B cell (primary cell): ENCODE results near the gene PLK1. TPM values are rescaled to one million over a fixed set of nuclear protein-coding genes. Genes with fewer than 3 reads are reported as not detected.

Experiments
- ATAC-seq: fragments of 200-7000 bp; cut with Tn5 transposase; one replicate; pipeline ENCODE4 v1.10.0; 2021; ENCODE audit warnings: low read depth, mild to moderate bottlenecking, moderate number of reproducible peaks, moderate library complexity
- CTCF ChIA-PET: fragments of 350-600 bp; sonication (Branson Sonifier 250); formaldehyde crosslinking; loops from one replicate; lab custom pipeline; 2021; ENCODE audit warnings: antibody characterized with exemption, inconsistent platforms; lab: Charles Lee
- POLR2A ChIA-PET: fragments of 350-600 bp; sonication (Branson Sonifier 250); formaldehyde crosslinking; loops from one replicate; lab custom pipeline; 2021; ENCODE audit warnings: antibody characterized with exemption; lab: Charles Lee
- DNase-seq: peaks from one replicate; pipeline ENCODE4 v3.0.0; 2013
- H2AFZ ChIP-seq: 2 replicates; pipeline ENCODE4 v1.6.1; 2012; ENCODE audit warnings: mild to moderate bottlenecking, low read depth, low read length; ENCODE audit not compliant: insufficient read depth, poor library complexity, severe bottlenecking
- H3K27ac ChIP-seq, 2 donors: 1 replicate in 1 of 2; 2 replicates in 1 of 2; pipeline ENCODE4 v1.5.1; 2012 to 2013; ENCODE audit warnings: low read length in 2 of 2, mild to moderate bottlenecking in 2 of 2, moderate library complexity in 1 of 2
- H3K27me3 ChIP-seq, 4 experiments: fragments of 200-600 bp in 1 of 4; sonication (generic) in 1 of 4; replicated peaks in 1 of 4; 1 replicate in 2 of 4; 2 replicates in 2 of 4; pipeline versions ENCODE4 v1.6.1 to v1.7.0; 2013 to 2016; ENCODE audit warnings: low read length in 3 of 4, mild to moderate bottlenecking in 2 of 4, mixed read lengths in 1 of 4, moderate library complexity in 1 of 4; ENCODE audit not compliant: insufficient read depth in 4 of 4, control insufficient read depth in 3 of 4; ENCODE audit errors: control extremely low read depth in 1 of 4
- H3K36me3 ChIP-seq, 2 experiments: replicated peaks in 1 of 2; 1 replicate in 1 of 2; 2 replicates in 1 of 2; pipeline versions ENCODE4 v1.6.1 to v1.7.1; 2013; ENCODE audit warnings: low read length in 1 of 2; ENCODE audit not compliant: insufficient read depth in 2 of 2, control insufficient read depth in 1 of 2; ENCODE audit errors: control extremely low read depth in 1 of 2, extremely low read depth in 1 of 2
- H3K4me1 ChIP-seq, 2 donors: fragments of 200-600 bp in 1 of 2; sonication (generic) in 1 of 2; 1 replicate in 1 of 2; 2 replicates in 1 of 2; pipeline versions ENCODE4 v1.5.1 to v1.6.1; 2013 to 2017; ENCODE audit warnings: low read length in 2 of 2; ENCODE audit not compliant: control insufficient read depth in 2 of 2, insufficient read depth in 2 of 2
- H3K4me2 ChIP-seq: replicated peaks from 2 replicates; pipeline ENCODE3; 2012; ENCODE audit warnings: mild to moderate bottlenecking, low read depth, low read length; ENCODE audit not compliant: poor library complexity, severe bottlenecking
- H3K4me3 ChIP-seq, 5 experiments: fragments of 200-600 bp in 1 of 5; sonication (generic) in 1 of 5; 1 replicate in 3 of 5; 2 replicates in 2 of 5; pipeline versions ENCODE4 v1.5.1 to v1.7.0; 2011 to 2016; ENCODE audit warnings: low read length in 4 of 5, mild to moderate bottlenecking in 4 of 5, low read depth in 2 of 5, control low read depth in 1 of 5, moderate library complexity in 1 of 5; ENCODE audit not compliant: insufficient read depth in 1 of 5; ENCODE audit errors: control extremely low read depth in 1 of 5, extremely low read depth in 1 of 5
- H3K79me2 ChIP-seq: fragments of 200-600 bp; sonication (generic); one replicate; pipeline ENCODE4 v1.6.0; 2016; ENCODE audit warnings: low read length; ENCODE audit not compliant: control insufficient read depth, insufficient read depth
- H3K9ac ChIP-seq: fragments of 200-600 bp; sonication (generic); 2 replicates; pipeline ENCODE4 v1.6.1; 2017; ENCODE audit warnings: mild to moderate bottlenecking, low read length, moderate library complexity
- H3K9me3 ChIP-seq, 3 donors: one replicate each; pipeline versions ENCODE4 v1.6.1 to v1.7.1; 2013; ENCODE audit warnings: low read length in 2 of 3; ENCODE audit not compliant: control insufficient read depth in 2 of 3, insufficient read depth in 1 of 3; ENCODE audit errors: control extremely low read depth in 1 of 3
- H4K20me1 ChIP-seq: 2 replicates; pipeline ENCODE4 v1.6.0; 2012; ENCODE audit warnings: mild to moderate bottlenecking, low read length; ENCODE audit not compliant: insufficient read depth, control insufficient read depth, poor library complexity, severe bottlenecking
- H3K27ac Mint-ChIP-seq: one replicate; pipeline ENCODE4 v1.8.0; 2021; ENCODE audit warnings: mixed read lengths
- H3K27me3 Mint-ChIP-seq: one replicate; pipeline ENCODE4 v1.8.0; 2021; ENCODE audit warnings: mixed read lengths
- H3K4me1 Mint-ChIP-seq: one replicate; pipeline ENCODE4 v1.8.0; 2021; ENCODE audit warnings: mixed read lengths
- H3K4me3 Mint-ChIP-seq: one replicate; pipeline ENCODE4 v1.8.0; 2021; ENCODE audit warnings: mixed read lengths
- H3K9me3 Mint-ChIP-seq: one replicate; pipeline ENCODE4 v1.8.0; 2022; ENCODE audit warnings: mixed read lengths; ENCODE audit not compliant: insufficient read depth
- CTCF ChIP-seq: fragments of 200-600 bp; IDR thresholded peaks from one replicate; pipeline ENCODE4 v1.8.0; 2022; ENCODE audit warnings: antibody characterized with exemption, mild to moderate bottlenecking
- EZH2 ChIP-seq: IDR thresholded peaks from 2 replicates; pipeline ENCODE4 v1.6.1; 2012; ENCODE audit warnings: borderline replicate concordance, low read depth, mild to moderate bottlenecking, moderate library complexity, low read length; ENCODE audit not compliant: insufficient read depth, poor library complexity, severe bottlenecking
- whole genome bisulfite sequencing: methylation state at CpG from one replicate; pipeline ENCODE4 v1.1.5; 2013; ENCODE audit warnings: missing lambda C conversion rate; ENCODE audit not compliant: insufficient coverage; 5-methylcytosine and 5-hydroxymethylcytosine counted together
- intact Hi-C: fragments of 100-400 bp; cut with micrococcal nuclease; formaldehyde crosslinking; loops from one replicate; pipeline ENCODE4 v1.10.0; 2022
- polyA plus RNA-seq: library from polyadenylated mRNA; depleted of rRNA; stranded (reverse); fragments of >200 nt; gene quantifications from 2 replicates; pipeline ENCODE4 v1.2.3, GENCODE V29; 2012
- total RNA-seq, 2 donors: library from RNA; stranded (reverse); fragments of 120-200 nt in 1 of 2; gene quantifications; 1 replicate in 1 of 2; 2 replicates in 1 of 2; pipeline versions ENCODE4 v1.2.3 to v1.2.4, GENCODE V29; 2013 to 2022

PLK1 gene
- total and polyA plus RNA-seq, 2 donors (not counting 1 experiment from before 2014, with no cell fraction given) = 2.7 to 3.5 TPM

- TF ChIP-seq EZH2 = no peak
- no peak for TF ChIP-seq CTCF
- CTCF ChIA-PET = no interaction called here
- Mint-ChIP-seq H3K9me3 (peaks cover 7% of the 10 kb centered on the region), H3K4me3 (no peak overlapping the region), H3K27ac (no peak overlapping the region), H3K4me1 (no peaks in the 10 kb centered on the region), H3K27me3 (peaks cover 53% of the 10 kb centered on the region)
- POLR2A ChIA-PET = no interaction called here
- Histone ChIP-seq H3K4me2 (no peak overlapping the region), H3K36me3 (no peaks in the 10 kb centered on the region), H3K4me1 (no peaks in the 10 kb centered on the region), H3K27me3 (peaks cover 0 to 42% (median 14%) of the 10 kb centered on the region in 4 experiments), H4K20me1 (no peaks in the 10 kb centered on the region), H3K79me2 (no peaks in the 10 kb centered on the region), H3K9me3 (peaks cover 0 to 14% (median 9%) of the 10 kb centered on the region in 3 donors), H2AFZ (no peak overlapping the region), H3K4me3 (no peak overlapping the region), H3K27ac (no peak overlapping the region), H3K9ac (no peak overlapping the region)
- WGBS = 93% methylated on average over 3 of the region's 3 CpGs
- DNase-seq = no peak
- no peak for ATAC-seq
- intact Hi-C loops = no loop called here
Observed at GRCh38 chr16:23710504-23710903, 31.8 kb downstream of the PLK1 start.

- Histone ChIP-seq H3K4me2 (no peak overlapping the region), H3K9ac (no peak overlapping the region), H3K4me1 (no peaks in the 10 kb centered on the region), H3K36me3 (no peaks in the 10 kb centered on the region), H3K27ac (no peak overlapping the region), H3K79me2 (no peaks in the 10 kb centered on the region), H3K27me3 (peaks cover 0 to 37% (median 14%) of the 10 kb centered on the region in 4 experiments), H3K9me3 (peaks cover 0 to 14% (median 9%) of the 10 kb centered on the region in 3 donors), H3K4me3 (no peak overlapping the region), H2AFZ (no peak overlapping the region), H4K20me1 (no peaks in the 10 kb centered on the region)
- no peak for DNase-seq
- ATAC-seq = no peak
- no peak overlapping the region for H3K27ac Mint-ChIP-seq
- H3K9me3 Mint-ChIP-seq = peaks cover 7% of the 10 kb centered on the region
- WGBS = 66% methylated on average over 3 of the region's 4 CpGs
- POLR2A ChIA-PET = no interaction called here
- H3K4me3 Mint-ChIP-seq = no peak overlapping the region
- H3K27me3 Mint-ChIP-seq = peaks cover 55% of the 10 kb centered on the region
- H3K4me1 Mint-ChIP-seq = no peaks in the 10 kb centered on the region
- intact Hi-C loops = no loop called here
- CTCF ChIA-PET = no interaction called here
- no peak for TF ChIP-seq CTCF
- no peak for TF ChIP-seq EZH2
Observed at GRCh38 chr16:23711785-23712184, 33.1 kb downstream of the PLK1 start.
